K562 (cell line): ENCODE measurements around the gene SH3D21. TPM values are rescaled to one million over a fixed set of nuclear protein-coding genes. Genes with fewer than 3 reads are reported as not detected.

Experiments used
- ATAC-seq: fragments of 200-7000 bp; cut with Tn5 transposase; 3 replicates; pipeline ENCODE4 v1.9.1; 2020; ENCODE audit warnings: moderate library complexity
- BruUV-seq: library from RNA; stranded (reverse); fragments of 400-500 nt; replicated peaks from 2 replicates; lab custom pipeline; 2021; lab: Mats Ljungman, UMichigan
- CTCF ChIA-PET: fragments of 300-600 bp; formaldehyde crosslinking; extraction: SDS; loops from one replicate; lab custom pipeline; 2021; ENCODE audit warnings: low intra/inter-chr PET ratio; lab: Yijun Ruan, JAX
- POLR2A ChIA-PET: fragments of 300-600, 350-650 bp; sonication (Branson Sonifier 250); formaldehyde crosslinking; extraction: SDS; loops from one replicate; lab custom pipeline; 2021; ENCODE audit warnings: antibody characterized with exemption, inconsistent platforms; lab: Yijun Ruan, JAX
- DNase-seq, 4 experiments: peaks; one replicate each; pipeline versions ENCODE4 v3.0.0 to v3.0.0-alpha.2; 2011 to 2018; ENCODE audit warnings: low spot score in 3 of 4, mixed read lengths in 3 of 4; ENCODE audit errors: extremely low read depth in 1 of 4
- FAIRE-seq: peaks from 2 replicates; lab custom pipeline; 2011; peaks lifted over from hg19 to GRCh38; lab: Jason Lieb, UNC
- H2AFZ ChIP-seq: 2 replicates; pipeline ENCODE4 v1.6.0; 2011; ENCODE audit warnings: low read depth, low read length, control low read depth, inconsistent platforms
- H3K27ac ChIP-seq: fragments of 200-600 bp; 3 replicates; pipeline ENCODE4 v1.8.0; 2011; ENCODE audit warnings: low read depth, mild to moderate bottlenecking, control low read depth, inconsistent platforms, low read length, moderate library complexity, mixed read lengths; ENCODE audit errors: extremely low read depth
- H3K27me3 ChIP-seq, 2 experiments: fragments of 300-600 bp in 1 of 2; 2 replicates in 1 of 2; 3 replicates in 1 of 2; pipeline versions ENCODE4 v1.6.0 to v1.8.0; 2011; ENCODE audit warnings: inconsistent platforms in 2 of 2, low read length in 2 of 2, mild to moderate bottlenecking in 1 of 2, mixed read lengths in 1 of 2, moderate library complexity in 1 of 2; ENCODE audit not compliant: control insufficient read depth in 2 of 2, insufficient read depth in 2 of 2
- H3K36me3 ChIP-seq: fragments of 300-600 bp; 3 replicates; pipeline ENCODE4 v1.8.0; 2011; ENCODE audit warnings: mild to moderate bottlenecking, low read length, inconsistent platforms; ENCODE audit not compliant: control insufficient read depth, insufficient read depth
- H3K4me1 ChIP-seq, 2 experiments: fragments of 200-600 bp in 1 of 2; replicated peaks in 1 of 2; 2 replicates in 1 of 2; 3 replicates in 1 of 2; pipeline versions ENCODE4 v1.5.1 to v1.8.0; 2011; ENCODE audit warnings: inconsistent platforms in 2 of 2, low read length in 2 of 2, mild to moderate bottlenecking in 1 of 2, mixed read lengths in 1 of 2, moderate library complexity in 1 of 2; ENCODE audit not compliant: control insufficient read depth in 2 of 2, insufficient read depth in 2 of 2
- H3K4me2 ChIP-seq: 2 replicates; pipeline ENCODE4 v1.6.1; 2011; ENCODE audit warnings: low read length, control low read depth, inconsistent platforms, mixed read lengths; ENCODE audit not compliant: insufficient read depth
- H3K4me3 ChIP-seq: fragments of 200-600 bp; sonication (generic), shearing (Covaris generic); 2 replicates; pipeline ENCODE4 v1.5.1; 2016; ENCODE audit warnings: control low read depth, inconsistent platforms
- H3K79me2 ChIP-seq: fragments of 200-600 bp; 3 replicates; pipeline ENCODE4 v1.8.0; 2011; ENCODE audit warnings: low read length, inconsistent platforms; ENCODE audit not compliant: control insufficient read depth, insufficient read depth
- H3K9ac ChIP-seq, 2 experiments: 2 replicates each; pipeline versions ENCODE4 v1.6.0 to v1.6.1; 2011; ENCODE audit warnings: low read depth in 2 of 2, low read length in 2 of 2, control low read depth in 1 of 2, inconsistent platforms in 1 of 2, mild to moderate bottlenecking in 1 of 2, mixed read lengths in 1 of 2; ENCODE audit not compliant: insufficient read depth in 1 of 2
- H3K9me1 ChIP-seq: one replicate; pipeline ENCODE4 v1.6.0; 2011; ENCODE audit warnings: inconsistent platforms, mild to moderate bottlenecking, low read length, moderate library complexity; ENCODE audit not compliant: control insufficient read depth, insufficient read depth
- H3K9me3 ChIP-seq: replicated peaks from 2 replicates; pipeline ENCODE4 v1.5.1; 2011; ENCODE audit warnings: low read depth, low read length, inconsistent platforms; ENCODE audit not compliant: control insufficient read depth, insufficient read depth
- H4K20me1 ChIP-seq: replicated peaks from 2 replicates; pipeline ENCODE4 v1.6.1; 2011; ENCODE audit warnings: low read length, inconsistent platforms, mixed read lengths; ENCODE audit not compliant: control insufficient read depth, insufficient read depth
- BCLAF1 ChIP-seq, 2 experiments: fragments of 450-650 bp in 1 of 2; IDR thresholded peaks; 2 replicates each; pipeline ENCODE4 v1.6.1; 2011 to 2017; ENCODE audit warnings: low read depth in 2 of 2, antibody characterized with exemption in 1 of 2, borderline replicate concordance in 1 of 2, low read length in 1 of 2, mild to moderate bottlenecking in 1 of 2, mixed read lengths in 1 of 2; ENCODE audit not compliant: control insufficient read depth in 1 of 2
- ELF4 ChIP-seq: fragments of 450-650 bp; formaldehyde crosslinking; IDR thresholded peaks from 2 replicates; pipeline ENCODE4 v1.4.0; 2022; ENCODE audit warnings: missing genetic modification characterization
- FIP1L1 ChIP-seq: fragments of 200-400 bp; formaldehyde crosslinking; IDR thresholded peaks from 2 replicates; pipeline ENCODE4 v1.6.1; 2018; ENCODE audit warnings: mild to moderate bottlenecking, low read depth, low read length; ENCODE audit not compliant: poor library complexity, severe bottlenecking
- FOXP1 ChIP-seq: sonication (generic); formaldehyde crosslinking; IDR thresholded peaks from 2 replicates; pipeline ENCODE4 v1.8.0; 2022; ENCODE audit warnings: mild to moderate bottlenecking, missing genetic modification reagents
- KLF10 ChIP-seq: fragments of 250-450 bp; sonication (Bioruptor Pico); IDR thresholded peaks from 2 replicates; pipeline ENCODE4 v1.6.1; 2021; ENCODE audit warnings: matching md5 sums
- LCOR ChIP-seq: sonication (generic); formaldehyde crosslinking; IDR thresholded peaks from 2 replicates; pipeline ENCODE4 v1.8.0; 2022; ENCODE audit warnings: mild to moderate bottlenecking, missing genetic modification reagents
- NFIX ChIP-seq: fragments of 250-450 bp; sonication (Bioruptor Pico); IDR thresholded peaks from 2 replicates; pipeline ENCODE4 v1.4.0; 2020; ENCODE audit warnings: low read depth, mild to moderate bottlenecking, moderate library complexity
- POLR2A ChIP-seq: fragments of 450-650 bp; conservative IDR thresholded peaks from 2 replicates; pipeline ENCODE4 v1.6.1; 2016
- RUNX1 ChIP-seq: sonication (generic); IDR thresholded peaks from 2 replicates; pipeline ENCODE4 v1.6.1; 2016; ENCODE audit warnings: antibody characterized with exemption, low read depth
- SAP30 ChIP-seq: fragments of 200-600 bp; sonication (generic); IDR thresholded peaks from 2 replicates; pipeline ENCODE4 v1.6.1; 2012; ENCODE audit warnings: borderline replicate concordance, low read depth, mild to moderate bottlenecking, moderate library complexity, low read length, control low read depth, inconsistent platforms; ENCODE audit not compliant: insufficient read depth, poor library complexity, severe bottlenecking
- SMAD1 ChIP-seq: fragments of 150-350 bp; IDR thresholded peaks from 2 replicates; pipeline ENCODE4 v1.6.1; 2014; ENCODE audit warnings: low read length, low read depth; ENCODE audit not compliant: partially characterized antibody
- SMAD4 ChIP-seq: fragments of 250-450 bp; sonication (Bioruptor Pico); conservative IDR thresholded peaks from 2 replicates; pipeline ENCODE4 v1.8.0; 2021; ENCODE audit warnings: inconsistent platforms, mild to moderate bottlenecking, moderate library complexity
- XRCC5 ChIP-seq: fragments of 200-400 bp; formaldehyde crosslinking; IDR thresholded peaks from 2 replicates; pipeline ENCODE4 v1.6.1; 2017; ENCODE audit warnings: low read depth, mild to moderate bottlenecking, low read length
- ZBED1 ChIP-seq: IDR thresholded peaks from 2 replicates; pipeline ENCODE4 v1.6.1; 2014
- ZC3H4 ChIP-seq: sonication (generic); formaldehyde crosslinking; IDR thresholded peaks from 2 replicates; pipeline ENCODE4 v1.9.0; 2021; ENCODE audit warnings: missing genetic modification reagents, borderline replicate concordance
- ZNF77 ChIP-seq: fragments of 250-450 bp; sonication (Bioruptor Pico); IDR thresholded peaks from 2 replicates; pipeline ENCODE4 v1.5.0; 2020
- WGBS: fragments of 100-300 bp; shearing (Covaris generic); methylation state at CpG from one replicate; pipeline ENCODE4 v1.1.6; 2016; ENCODE audit warnings: low coverage, mixed read lengths; ENCODE audit not compliant: insufficient coverage; ENCODE audit errors: missing lambda C conversion rate; 5-methylcytosine and 5-hydroxymethylcytosine counted together
- in situ Hi-C: fragments of 300-500 bp; cut with MboI; formaldehyde crosslinking; loops from 4 replicates; pipeline ENCODE4 v1.15.0; 2018; ENCODE audit warnings: inconsistent platforms, mixed read lengths
- intact Hi-C: fragments of 100-400 bp; cut with micrococcal nuclease; formaldehyde crosslinking; loops from 2 replicates; pipeline ENCODE4 v1.14.2; 2022
- polyA plus RNA-seq, 8 experiments: library from polyadenylated mRNA; depleted of rRNA in 4 of 8; stranded (reverse) in 5 of 8; unstranded in 3 of 8; fragments of >200 nt; fragmentation: Nextera tagmentation in 2 of 8; fragmentation: Illumina TruSeq in 1 of 8; extraction: Ambion mirVana in 2 of 8; extraction: Trizol in 1 of 8; gene quantifications; 2 replicates each; pipeline versions ENCODE4 v1.2.1 to v1.2.3, GENCODE V29; 2011 to 2014; ENCODE audit warnings: inconsistent platforms in 1 of 8, missing spikeins in 1 of 8
- total RNA-seq, 7 experiments: library from RNA; depleted of rRNA in 6 of 7; stranded (reverse); fragments of >200 nt in 6 of 7; fragmentation: Illumina TruSeq in 2 of 7; extraction: Trizol in 2 of 7; gene quantifications; 2 replicates each; pipeline versions ENCODE4 v1.2.1 to v1.2.3, GENCODE V29; 2011 to 2021; ENCODE audit warnings: low replicate concordance in 1 of 7
- TF ChIP-seq, protein P1 (sequence below): sonication (generic); formaldehyde crosslinking; IDR thresholded peaks from 2 replicates; pipeline ENCODE4 v1.8.0; 2022; ENCODE audit warnings: mild to moderate bottlenecking, missing genetic modification reagents

The SH3D21 gene
- total and polyA plus RNA-seq, 9 of the 15 experiments (the other 6 are each of a cell fraction or from before 2014, with no cell fraction given) = 0.01 to 4.7 (median 1.8) TPM

GRCh38 chr1:36321119-36321951 lies 15.2 kb downstream of the SH3D21 start:
- H4K20me1 ChIP-seq = no peaks in the 10 kb centered on the region
- H3K4me2 ChIP-seq = peak overlapping the region; percentile 88
- ATAC-seq = peak; percentile 83
- peak; percentile 90 for FAIRE-seq
- peak overlapping the region; percentile 94 for H2AFZ ChIP-seq
- H3K27ac ChIP-seq = peak overlapping the region; percentile 90
- H3K27me3 ChIP-seq = no peaks in the 10 kb centered on the region
- 3% methylated on average over 51 of the region's 59 CpGs for WGBS
- peaks cover 18% of the 10 kb centered on the region; the same call in 2 of the 3 replicates for H3K79me2 ChIP-seq
- no peaks in the 10 kb centered on the region for H3K9me3 ChIP-seq
- intact Hi-C loops = loop anchor here (2.0 to 10.0 kb wide), 3 partner anchors 47 to 437 kb away; partner anchors contain the start of genes AGO1 and STK40
- DNase-seq = peak; percentile 93 to 98 (median 94)
- in situ Hi-C loops = no loop called here
- H3K9me1 ChIP-seq = no peaks in the 10 kb centered on the region
- CTCF ChIA-PET = no interaction called here
- peaks cover 36 to 56% of the 10 kb centered on the region in 2 experiments for H3K4me1 ChIP-seq
- peaks cover 4% of the 10 kb centered on the region; the same call in 1 of the 3 replicates for H3K36me3 ChIP-seq
- POLR2A ChIA-PET = interaction anchor here (0.6 to 2.9 kb wide), 11 partner anchors 10 to 102 kb away, joined by 3 to 19 read pairs (median 3); no protein-coding TSS in a partner anchor
- H3K9ac ChIP-seq = peak overlapping the region; percentile 70 to 94
- TSS peak; percentile 59 for BruUV-seq
- peak overlapping the region; percentile 46 for H3K4me3 ChIP-seq
- TF ChIP-seq FIP1L1 (peak; percentile 91), SAP30 (no peak), BCLAF1 (IDR thresholded peaks at IDR 0.05; ENCODE audit: borderline replicate concordance in 1 of 2, control insufficient read depth in 1 of 2, low read depth in 2 of 2, low read length in 1 of 2) (peak in 1 of 2 experiments; percentile 77; a peak in 1 of 4 replicates), ELF4 (CRISPR knock-in tag) (no peak), ZNF77 (CRISPR knock-in tag) (no peak), NFIX (no peak), XRCC5 (0 out of 2 replicates have a peak, but pooled peaks have one; percentile 26), LCOR (peak; percentile 98), FOXP1 (CRISPR knock-in tag) (peak; percentile 97), SMAD1 (no peak), ZC3H4 (CRISPR knock-in tag) (0 out of 2 replicates have a peak, but pooled peaks have one; percentile 11), KLF10 (no peak), POLR2A (peak; percentile 74), SMAD4 (CRISPR knock-in tag) (peak; percentile 97), ZBED1 (no peak), RUNX1 (no peak)
- TF ChIP-seq, protein P1, sequence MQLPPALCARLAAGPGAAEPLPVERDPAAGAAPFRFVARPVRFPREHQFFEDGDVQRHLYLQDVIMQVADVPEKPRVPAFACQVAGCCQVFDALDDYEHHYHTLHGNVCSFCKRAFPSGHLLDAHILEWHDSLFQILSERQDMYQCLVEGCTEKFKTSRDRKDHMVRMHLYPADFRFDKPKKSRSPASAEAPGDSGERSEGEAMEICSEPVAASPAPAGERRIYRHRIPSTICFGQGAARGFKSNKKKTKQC (CRISPR knock-in tag) = 0 out of 2 replicates have a peak, but pooled peaks have one; percentile 93
